SHP77 (cell line): ENCODE data around the gene IPO11.

Source experiments
- DNase-seq, 2 experiments: peaks; one replicate each; lab custom pipeline; 2025; lab: John Stamatoyannopoulos, UW

IPO11 gene

GRCh38 chr5:62412549-62413329, at the start of gene IPO11:
TSS of gene IPO11 (plus strand) at chr5:62412763. CDS start at chr5:62437280, 24,517 bp downstream.
- peak; percentile 98 for DNase-seq

GRCh38 chr5:62369039-62369438, 43.5 kb upstream of the IPO11 start:
- DNase-seq: no peak

- no peak for DNase-seq
These were observed 41.2 kb upstream of the IPO11 start for GRCh38 chr5:62371409-62371808.

DNA sequence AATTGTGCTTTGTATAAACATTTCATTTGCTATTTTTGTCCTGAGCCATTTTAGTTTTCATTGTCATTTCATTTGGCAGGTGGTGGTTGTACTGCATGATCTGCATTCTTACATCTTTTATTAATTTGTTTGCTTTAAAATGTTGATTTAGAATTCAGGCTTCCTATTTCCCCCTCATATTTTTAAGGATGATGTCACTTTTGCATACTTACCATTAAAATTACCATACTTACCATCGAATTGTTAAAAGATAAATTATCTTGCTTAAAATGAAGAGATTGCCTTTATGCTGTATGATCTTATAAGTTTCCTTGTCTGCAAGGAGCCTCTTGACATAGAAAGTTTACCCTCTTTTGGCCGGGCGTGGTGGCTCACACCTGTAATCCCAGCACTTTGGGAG, 40.0 kb upstream of the IPO11 start:
- DNase-seq: no peak

- DNase-seq: no peak
These were observed 39.2 kb upstream of the IPO11 start for GRCh38 chr5:62373382-62373781.

DNA sequence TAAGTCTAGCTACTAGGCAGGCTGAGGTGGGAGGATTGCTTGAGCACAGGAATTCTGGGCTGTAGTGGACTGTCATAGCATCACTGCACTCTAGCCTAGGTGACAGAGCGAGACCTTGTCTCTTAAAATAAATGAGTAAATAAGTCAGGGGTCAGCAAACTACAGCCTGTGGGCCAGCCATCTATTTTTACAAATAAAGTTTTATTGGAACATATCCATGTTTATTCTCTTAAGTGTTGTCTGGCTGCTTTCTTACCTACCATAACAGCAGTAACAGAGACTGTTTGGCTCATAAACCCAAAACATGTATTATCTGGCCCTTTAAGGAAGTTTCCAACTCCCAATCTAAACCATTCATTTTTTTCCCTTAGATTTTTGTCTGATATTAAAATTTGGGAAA, 38.5 kb upstream of the IPO11 start:
- DNase-seq: no peak

DNA sequence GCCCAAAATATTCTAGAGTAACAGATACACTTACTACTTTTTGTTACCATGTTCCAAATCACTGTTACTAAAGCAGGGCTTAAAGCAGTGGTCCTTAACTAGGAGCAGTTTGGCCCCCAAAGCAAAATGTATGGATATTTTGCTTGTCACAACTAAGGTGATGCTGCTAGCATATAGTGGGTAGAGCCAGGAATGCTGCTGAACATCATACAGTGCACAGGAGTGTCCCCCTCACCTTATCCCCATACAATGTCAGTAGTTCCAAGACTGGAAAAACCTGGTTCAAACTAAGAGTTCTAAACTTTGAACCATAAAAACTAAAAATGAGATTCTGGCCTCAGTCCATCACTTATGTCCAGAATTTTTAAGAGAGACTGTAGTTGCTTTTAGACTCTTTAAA, 36.9 kb upstream of the IPO11 start:
- no peak for DNase-seq

DNA sequence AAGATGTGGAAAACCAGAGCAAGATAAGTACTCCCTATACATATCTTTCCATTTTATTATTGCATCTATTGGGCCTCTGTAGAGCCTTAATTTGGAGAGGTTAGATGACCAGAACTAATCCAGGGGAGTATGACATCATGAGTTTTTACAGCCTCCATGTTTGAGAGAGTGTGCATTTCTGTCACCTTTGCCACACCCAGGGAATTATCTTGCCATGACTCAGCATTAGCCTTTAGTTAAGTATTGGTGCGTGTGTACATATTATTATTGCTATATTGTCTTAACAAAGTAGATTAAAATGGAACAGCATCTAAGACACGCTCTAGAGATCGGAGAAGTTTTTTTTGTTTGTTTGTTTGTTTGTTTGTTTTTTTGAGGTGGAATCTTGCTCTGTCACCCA, 36.5 kb upstream of the IPO11 start:
- no peak for DNase-seq

- DNase-seq: no peak
These were observed 27.4 kb upstream of the IPO11 start for GRCh38 chr5:62385131-62385530.

DNA sequence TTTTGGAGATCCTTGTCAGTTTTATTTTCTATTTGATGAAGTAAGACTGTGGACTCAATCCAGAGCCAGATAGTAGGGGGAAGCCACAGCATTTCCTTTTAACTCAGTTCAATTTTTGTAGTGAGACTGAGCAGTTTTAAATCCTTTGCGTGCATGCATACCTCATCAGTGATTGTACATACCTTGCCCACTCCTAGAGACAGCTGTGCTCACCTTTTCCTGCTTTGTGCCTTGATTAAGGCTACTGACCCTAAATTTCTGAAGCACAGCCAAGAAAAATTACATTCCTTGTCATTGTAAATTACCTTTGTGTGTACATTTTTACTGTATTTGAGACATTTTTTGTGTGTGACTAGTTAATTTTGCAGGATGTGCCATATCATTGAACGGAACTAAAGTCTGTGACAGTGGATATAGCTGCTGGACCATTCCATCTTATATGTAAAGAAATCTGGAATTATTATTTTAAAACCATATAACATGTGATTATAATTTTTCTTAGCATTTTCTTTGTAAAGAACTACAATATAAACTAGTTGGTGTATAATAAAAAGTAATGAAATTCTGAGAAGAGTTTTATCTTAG, 26.7 kb upstream of the IPO11 start:
- DNase-seq: no peak

- no peak for DNase-seq
These were observed 25.7 kb upstream of the IPO11 start for GRCh38 chr5:62386824-62387223.

GRCh38 chr5:62395210-62395950, 17.2 kb upstream of the IPO11 start:
- no peak for DNase-seq

DNA sequence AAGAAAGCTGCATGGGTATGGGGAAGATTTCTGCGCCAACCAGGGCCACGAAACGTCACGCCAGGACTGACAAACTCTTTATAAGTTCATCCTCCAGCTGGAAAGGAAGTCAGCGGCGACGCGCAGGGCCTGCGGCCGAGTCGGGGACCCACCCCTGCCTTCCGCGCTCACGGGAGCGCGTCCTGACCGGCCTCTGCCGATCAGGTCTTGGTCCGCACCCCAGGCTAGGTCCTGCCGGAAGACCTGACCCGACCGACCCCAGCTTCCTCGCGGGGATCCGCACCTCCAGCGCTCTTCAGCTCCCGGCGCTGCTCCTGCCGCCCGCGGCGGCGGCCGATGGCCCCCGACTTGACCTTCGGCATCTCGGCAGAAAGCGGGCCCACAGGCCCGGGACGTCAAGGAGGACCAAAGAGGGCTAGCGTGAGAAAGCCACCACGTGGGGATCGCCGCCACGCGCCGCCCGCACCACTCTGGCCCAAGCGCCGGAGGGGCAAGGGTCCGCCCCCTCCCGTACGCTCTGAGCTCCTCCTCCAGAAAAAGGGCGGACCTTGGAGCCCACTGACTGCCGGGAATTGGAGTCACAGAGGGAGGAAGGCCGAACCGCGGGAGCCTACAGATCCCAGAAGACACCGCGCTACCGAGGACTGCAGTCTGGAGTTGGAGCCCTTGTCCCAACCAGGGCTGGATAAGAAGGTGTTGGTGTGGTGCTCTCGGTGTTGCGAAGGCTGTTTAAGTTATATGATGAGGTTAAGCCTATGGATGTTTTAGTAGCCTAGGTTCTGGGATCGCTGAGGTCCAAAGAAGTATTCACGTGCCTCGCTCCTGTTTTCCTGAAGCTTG, 8.9 kb upstream of the IPO11 start, which contains the start of gene DIMT1:
TSS of gene DIMT1 (minus strand) at position 495 of the 840 bp plus-strand sequence. CDS start at position 362, 133 bp downstream.
- DNase-seq: peak; percentile 96 to 97

DNA sequence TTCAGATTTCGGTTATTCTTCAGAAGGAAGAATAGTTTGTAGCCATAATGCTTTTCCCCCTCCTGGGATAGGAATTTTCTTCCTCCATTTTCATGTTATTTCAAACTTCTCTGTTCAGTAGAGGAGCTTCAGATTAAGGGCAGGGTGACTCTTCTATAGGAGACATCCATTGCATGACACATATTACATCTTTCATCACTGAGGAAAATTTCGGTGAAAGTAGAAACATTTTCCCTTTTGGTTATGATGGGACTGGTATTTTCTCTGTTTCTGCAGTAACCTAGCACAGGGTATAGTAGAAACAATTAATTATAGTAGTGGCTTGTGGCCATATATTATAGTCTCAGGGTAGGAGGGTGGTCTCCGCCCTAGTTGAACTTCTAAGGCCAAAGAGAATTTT, 1.1 kb downstream of the IPO11 start:
- DNase-seq: no peak

- DNase-seq: no peak
These were observed 6.0 kb downstream of the IPO11 start for GRCh38 chr5:62418462-62419076.

- no peak for DNase-seq
These were observed 7.0 kb downstream of the IPO11 start for GRCh38 chr5:62419609-62420008.

DNA sequence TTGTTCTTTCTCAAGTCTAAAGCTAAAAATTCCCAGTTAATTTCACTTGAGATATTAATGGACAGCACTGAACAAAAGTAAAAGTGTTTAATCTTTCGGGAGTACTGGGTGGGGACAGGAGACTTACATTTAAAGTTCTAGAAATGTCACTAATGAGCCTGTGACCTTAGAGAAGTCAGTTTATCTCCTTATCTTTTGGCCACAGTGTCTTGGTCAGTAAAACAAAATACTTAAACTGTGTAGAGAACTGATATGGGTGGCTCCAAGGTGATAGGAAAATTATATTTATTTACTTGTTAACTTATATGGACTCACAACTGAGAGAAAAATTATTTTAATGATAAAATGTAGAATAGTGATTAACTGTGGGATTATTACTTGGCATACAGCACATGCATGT, 8.9 kb downstream of the IPO11 start:
- DNase-seq: no peak

GRCh38 chr5:62424763-62425162, 12.2 kb downstream of the IPO11 start:
- DNase-seq: no peak

- no peak for DNase-seq
These were observed 19.4 kb downstream of the IPO11 start for GRCh38 chr5:62431735-62432620.

- DNase-seq: no peak
These were observed 20.1 kb downstream of the IPO11 start for GRCh38 chr5:62432621-62433064.
